Ramos (cell line): ENCODE data around the gene CCDC34.
"Not testable (repeated sequence)": the region's sequence is repeated elsewhere in the genome, so short reads cannot be mapped to it uniquely, and the experiment has no call there.

ENCODE experiments used
- in situ Hi-C: fragments of 300-500 bp; cut with MboI; formaldehyde crosslinking; loops from one replicate; pipeline ENCODE4 v1.14.3; 2022; ENCODE audit warnings: low sequenced_read_pairs; ENCODE audit not compliant: unreplicated experiment

The CCDC34 gene

GRCh38 chr11:27328614-27329013 is 34.4 kb downstream of the CCDC34 start:
- in situ Hi-C loops, result no loop called here

DNA sequence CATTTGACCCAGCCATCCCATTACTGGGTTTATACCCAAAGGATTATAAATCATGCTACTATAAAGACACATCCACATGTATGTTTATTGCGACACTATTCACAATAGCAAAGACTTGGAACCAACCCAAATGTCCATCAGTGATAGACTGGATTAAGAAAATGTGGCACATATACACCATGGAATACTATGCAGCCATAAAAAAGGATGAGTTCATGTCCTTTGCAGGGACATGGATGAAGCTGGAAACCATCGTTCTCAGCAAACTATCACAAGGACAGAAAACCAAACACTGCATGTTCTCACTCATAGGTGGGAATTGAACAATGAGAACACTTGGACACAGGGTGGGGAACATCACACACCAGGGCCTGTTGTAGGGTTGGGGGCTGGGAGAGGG is 36.0 kb downstream of the CCDC34 start:
- in situ Hi-C loops, result not testable (repeated sequence)

DNA sequence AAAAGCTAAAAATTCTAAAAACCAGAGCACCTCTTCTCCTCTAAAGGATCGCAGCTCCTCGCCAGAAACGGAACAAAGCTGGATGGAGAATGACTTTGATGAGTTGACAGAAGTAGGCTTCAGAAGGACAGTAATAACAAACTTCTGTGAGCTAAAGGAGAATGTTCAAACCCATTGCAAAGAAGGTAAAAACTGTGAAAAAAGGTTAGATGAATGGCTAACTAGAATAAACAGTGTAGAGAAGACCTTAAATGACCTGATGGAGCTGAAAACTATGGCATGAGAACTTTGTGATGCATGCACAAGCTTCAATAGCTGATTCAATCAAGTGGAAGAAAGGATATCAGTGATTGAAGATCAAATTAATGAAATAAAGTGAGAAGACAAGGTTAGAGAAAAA is 40.8 kb downstream of the CCDC34 start:
- in situ Hi-C loops, result not testable (repeated sequence)

- in situ Hi-C loops, result not testable (repeated sequence)
Observed at GRCh38 chr11:27321340-27321739, 41.7 kb downstream of the CCDC34 start.

DNA sequence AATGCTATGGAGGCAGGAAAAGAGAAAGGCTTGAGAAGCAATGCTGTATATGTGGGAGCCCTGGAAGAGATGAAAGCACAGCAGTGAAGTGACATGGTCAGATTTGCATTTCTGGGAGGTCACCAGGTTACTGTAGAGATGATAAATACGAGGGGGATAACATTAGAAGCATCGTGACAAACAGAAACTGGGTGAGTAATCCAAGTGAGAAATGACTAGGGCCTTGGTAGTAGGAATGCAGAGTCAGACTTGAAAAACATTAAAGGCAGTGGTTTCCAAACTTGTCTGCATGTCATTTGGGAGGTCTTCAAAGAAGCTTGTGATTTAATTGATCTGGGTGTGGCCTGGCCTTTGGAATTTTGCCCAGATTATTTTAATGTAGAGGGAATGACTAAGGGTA is 43.9 kb downstream of the CCDC34 start:
- in situ Hi-C loops, result no loop called here

GRCh38 chr11:27317751-27318150 is 45.3 kb downstream of the CCDC34 start:
- in situ Hi-C loops, result no loop called here

GRCh38 chr11:27315836-27316235 is 47.2 kb downstream of the CCDC34 start:
- in situ Hi-C loops, result no loop called here

GRCh38 chr11:27313157-27313821 is 49.7 kb downstream of the CCDC34 start:
- in situ Hi-C loops, result no loop called here

GRCh38 chr11:27312110-27312509 is 50.9 kb downstream of the CCDC34 start:
- in situ Hi-C loops, result no loop called here

- in situ Hi-C loops, result no loop called here
Observed at GRCh38 chr11:27310707-27311106, 52.3 kb downstream of the CCDC34 start.

DNA sequence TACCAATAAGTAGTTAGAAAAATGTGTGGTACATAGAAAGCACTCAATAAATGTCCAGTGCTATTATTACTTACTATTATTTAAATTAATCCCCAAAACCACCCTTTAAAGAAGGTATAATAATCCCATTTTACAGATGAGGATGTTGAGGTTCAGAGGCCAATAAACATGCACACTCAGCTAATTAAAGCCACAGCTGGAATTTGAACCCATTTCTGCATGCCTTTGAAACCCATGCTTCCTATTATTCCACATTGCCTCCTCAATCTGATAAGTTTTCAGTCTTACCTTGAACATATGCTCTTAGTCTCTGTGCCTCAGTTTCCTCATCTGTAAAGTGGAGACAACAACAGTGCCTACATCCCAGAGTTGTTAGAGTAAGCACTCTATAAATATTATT is 52.8 kb downstream of the CCDC34 start:
- in situ Hi-C loops, result no loop called here

DNA sequence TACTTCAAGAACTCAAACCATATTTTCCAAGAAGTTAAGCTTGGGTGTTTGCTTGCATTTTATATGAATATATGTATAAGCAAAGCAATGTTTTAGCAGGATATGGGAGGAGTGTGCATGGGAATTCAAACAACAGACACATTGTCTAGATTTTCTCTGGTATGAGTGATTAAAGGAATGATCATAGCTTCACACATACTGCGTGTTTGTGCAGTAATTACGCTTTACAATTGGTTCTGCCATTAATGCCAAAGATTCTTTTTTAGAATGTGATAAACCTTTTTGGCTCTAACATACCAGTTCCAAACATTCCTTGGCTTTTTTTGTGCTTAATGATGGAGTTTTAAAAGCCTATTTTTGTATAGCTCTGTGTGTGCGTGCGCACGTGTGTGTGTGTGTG is 54.0 kb downstream of the CCDC34 start:
- in situ Hi-C loops, result no loop called here

GRCh38 chr11:27307232-27307631 is 55.8 kb downstream of the CCDC34 start:
- in situ Hi-C loops, result no loop called here

- in situ Hi-C loops, result no loop called here
Observed at GRCh38 chr11:27305751-27306150, 57.3 kb downstream of the CCDC34 start.

DNA sequence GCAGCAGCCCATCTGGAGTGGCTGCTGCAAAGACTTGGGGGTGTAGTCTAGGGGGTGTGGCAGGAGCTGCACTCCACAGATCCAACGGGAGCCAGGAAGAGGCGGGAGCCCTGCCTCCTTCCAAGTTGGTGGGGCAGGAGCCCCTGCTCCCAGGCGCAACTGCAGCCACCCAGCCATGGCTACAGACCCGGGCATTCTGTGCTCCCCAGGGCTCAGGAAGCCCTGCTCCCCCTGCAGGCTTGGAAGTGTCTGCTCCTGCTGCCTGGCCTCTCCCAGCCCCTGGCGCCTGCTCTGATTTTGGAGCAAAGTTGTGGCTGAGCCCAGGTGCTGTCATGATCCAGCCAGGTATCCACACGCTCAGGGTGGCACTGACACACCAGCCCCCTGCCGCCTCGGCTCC is 58.5 kb downstream of the CCDC34 start:
- in situ Hi-C loops, result no loop called here

DNA sequence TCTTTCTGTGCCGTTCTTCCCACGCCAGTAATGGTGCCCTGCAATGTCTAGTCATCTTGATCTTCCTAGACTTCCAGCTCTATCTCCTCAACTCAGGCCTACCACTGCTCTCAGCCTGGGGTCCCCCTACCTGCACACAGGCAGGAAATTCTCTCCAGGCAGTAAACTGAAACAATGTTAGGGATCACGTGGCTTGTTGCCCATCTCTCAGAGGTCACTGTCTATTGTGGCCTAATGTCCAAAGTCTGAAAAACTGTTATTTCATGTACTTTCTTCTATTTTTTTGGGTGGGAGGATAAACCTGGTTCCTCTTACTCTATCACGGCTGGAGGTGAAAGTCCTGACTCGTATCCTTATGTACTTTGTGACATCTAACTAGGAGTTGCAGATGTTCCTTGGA is 59.1 kb downstream of the CCDC34 start:
- in situ Hi-C loops, result no loop called here

- in situ Hi-C loops, result no loop called here
Observed at GRCh38 chr11:27300974-27301373, 62.0 kb downstream of the CCDC34 start.

DNA sequence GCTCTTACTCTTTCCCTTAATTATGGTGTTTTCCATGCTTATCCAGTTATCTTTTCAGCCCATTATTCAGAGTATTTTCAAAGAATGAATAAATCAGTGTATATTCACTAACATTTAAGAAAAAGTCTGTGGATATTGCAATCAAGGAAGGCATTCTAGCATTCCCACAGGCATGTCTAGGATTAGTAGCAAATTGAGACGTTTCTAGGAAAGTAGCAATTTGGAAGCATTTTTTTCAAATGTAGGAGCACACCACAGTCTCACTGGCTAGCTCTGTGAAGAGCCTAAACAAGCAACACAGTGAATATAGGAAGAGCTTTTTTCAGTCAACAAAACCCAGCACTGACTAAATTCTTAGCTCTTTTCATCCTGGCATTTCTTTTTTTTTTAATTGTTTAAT is 65.4 kb downstream of the CCDC34 start:
- in situ Hi-C loops, result no loop called here

DNA sequence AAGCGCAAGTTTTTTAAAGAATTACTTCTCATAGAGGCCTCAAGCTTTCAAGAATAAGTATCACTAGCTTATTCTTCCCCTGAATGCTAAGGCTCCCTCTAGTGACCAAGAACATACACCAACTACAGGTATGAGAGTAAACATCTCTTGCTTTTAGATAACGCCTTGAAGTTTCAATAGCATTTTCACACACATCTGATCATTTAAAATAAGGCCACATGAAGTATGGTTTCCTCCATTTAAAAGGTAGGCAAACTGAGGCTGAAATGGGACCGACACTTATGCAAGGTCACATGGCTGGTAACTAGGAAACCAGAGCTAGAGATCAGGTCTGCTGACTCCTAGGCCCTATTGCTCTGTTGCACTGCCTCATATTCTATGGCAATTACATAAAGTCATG is 66.5 kb downstream of the CCDC34 start:
- in situ Hi-C loops, result no loop called here

DNA sequence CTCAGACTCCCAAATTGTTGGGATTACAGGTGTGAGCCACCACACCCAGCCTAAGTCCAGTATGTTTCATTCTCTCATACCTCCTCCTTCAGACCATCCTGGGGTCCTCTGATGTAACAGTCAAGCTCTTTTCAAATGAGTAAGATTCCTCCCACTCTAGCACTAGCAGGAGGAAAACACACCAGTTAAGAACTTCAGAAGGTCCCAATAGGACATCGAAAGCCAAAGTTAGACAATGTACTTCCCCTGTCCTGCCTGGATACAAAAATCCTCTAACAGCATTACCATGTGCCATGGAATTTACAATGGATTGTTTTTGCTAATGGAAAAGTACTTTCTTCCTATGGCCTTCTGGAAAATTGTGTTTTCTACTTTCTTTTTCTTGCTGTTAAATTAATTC is 67.1 kb downstream of the CCDC34 start:
- in situ Hi-C loops, result no loop called here

GRCh38 chr11:27294654-27295053 is 68.4 kb downstream of the CCDC34 start:
- in situ Hi-C loops, result no loop called here

DNA sequence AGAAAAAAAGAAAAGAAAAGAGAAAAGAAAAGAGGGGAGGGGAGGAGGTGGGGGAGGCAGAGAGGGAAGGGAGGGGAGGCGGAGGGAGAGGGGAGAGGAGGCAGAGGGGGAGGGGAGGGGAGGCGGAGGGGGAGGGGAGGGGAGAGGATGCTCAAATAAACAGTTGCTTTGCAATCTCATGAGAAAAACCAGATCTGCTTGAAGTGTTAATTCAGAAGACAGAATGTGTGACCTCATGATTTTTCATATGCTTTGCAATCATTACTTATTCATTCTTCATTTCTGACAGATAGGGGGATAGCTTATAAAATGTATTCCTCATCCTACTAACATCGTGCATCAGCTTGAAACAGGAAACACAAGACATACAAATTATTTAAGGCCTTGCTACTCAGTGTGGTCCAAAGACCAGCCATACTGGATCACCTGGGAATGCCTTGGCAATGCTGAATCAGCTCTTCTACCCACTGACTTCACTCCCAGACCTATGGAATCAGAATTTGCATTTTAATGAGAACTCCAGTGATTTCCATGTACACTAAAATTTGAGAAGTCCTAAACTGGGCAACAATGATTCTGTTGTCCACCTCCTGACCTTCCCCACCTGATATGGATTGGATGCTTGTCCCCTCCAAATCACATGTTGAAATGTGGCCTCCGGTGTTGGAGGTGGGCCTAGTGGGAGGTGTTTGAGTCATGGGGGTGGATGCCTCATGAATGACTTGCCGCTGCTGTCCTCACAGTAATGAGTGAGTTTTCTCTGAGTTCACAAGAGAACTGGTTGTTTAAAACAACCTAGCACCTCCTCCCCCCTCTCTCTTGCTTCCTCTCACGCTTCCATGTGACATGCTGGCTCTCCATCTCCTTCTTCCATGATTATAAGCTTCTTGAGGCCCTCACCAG is 69.2 kb downstream of the CCDC34 start:
- in situ Hi-C loops, result no loop called here
